ENCODE results near the gene THADA. TPM values are rescaled to one million over a fixed set of nuclear protein-coding genes. Genes with fewer than 3 reads are reported as not detected.

THADA gene
- total RNA-seq, 1 donor from 2014 or later = 48.4 TPM

- intact Hi-C loops (cut with micrococcal nuclease) = no loop called here
- no peak for DNase-seq (ENCODE audit: low spot score)
- H3K27ac Mint-ChIP-seq = no peak overlapping the region
- no peaks in the 10 kb centered on the region for H3K9me3 Mint-ChIP-seq
- H3K36me3 Mint-ChIP-seq (ENCODE audit: low read depth) = peaks cover 41% of the 10 kb centered on the region
- no peaks in the 10 kb centered on the region for H3K27me3 Mint-ChIP-seq (ENCODE audit: low read depth)
- peaks cover 17% of the 10 kb centered on the region for H3K4me1 Mint-ChIP-seq (ENCODE audit: low read depth)
- no peak overlapping the region for H3K4me3 Mint-ChIP-seq (ENCODE audit: low read depth)
These were observed 284.6 kb downstream of the THADA start for GRCh38 chr2:43311276-43311675.

DNA sequence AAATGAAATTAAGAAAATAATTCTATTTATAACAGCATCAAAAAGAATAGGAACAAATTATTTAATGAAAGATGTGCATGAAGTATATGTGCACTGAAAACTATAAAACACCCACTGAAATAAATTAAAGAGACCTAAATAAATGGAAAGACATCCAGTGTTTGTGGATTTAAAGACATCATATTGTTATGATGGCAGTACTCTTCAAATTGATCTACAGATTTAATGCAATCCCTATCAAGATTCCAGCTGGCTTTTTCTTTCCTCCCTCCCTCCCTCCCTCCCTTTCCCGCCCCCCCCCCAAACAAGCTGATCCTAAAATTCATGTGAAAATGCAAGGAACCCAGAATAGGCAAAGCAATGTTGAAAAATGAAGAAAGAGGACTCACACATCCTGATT lies 285.9 kb downstream of the THADA start:
- H3K27me3 Mint-ChIP-seq (ENCODE audit: low read depth) = no peaks in the 10 kb centered on the region
- no peak overlapping the region for H3K4me3 Mint-ChIP-seq (ENCODE audit: low read depth)
- intact Hi-C loops (cut with micrococcal nuclease) = no loop called here
- H3K36me3 Mint-ChIP-seq (ENCODE audit: low read depth) = peaks cover 41% of the 10 kb centered on the region
- peaks cover 17% of the 10 kb centered on the region for H3K4me1 Mint-ChIP-seq (ENCODE audit: low read depth)
- no peaks in the 10 kb centered on the region for H3K9me3 Mint-ChIP-seq
- no peak overlapping the region for H3K27ac Mint-ChIP-seq
- no peak for DNase-seq (ENCODE audit: low spot score)

GRCh38 chr2:43307973-43308372 lies 287.9 kb downstream of the THADA start:
- H3K27me3 Mint-ChIP-seq (ENCODE audit: low read depth) = no peaks in the 10 kb centered on the region
- no peaks in the 10 kb centered on the region for H3K9me3 Mint-ChIP-seq
- H3K27ac Mint-ChIP-seq = no peak overlapping the region
- H3K36me3 Mint-ChIP-seq (ENCODE audit: low read depth) = peaks cover 49% of the 10 kb centered on the region
- H3K4me1 Mint-ChIP-seq (ENCODE audit: low read depth) = peaks cover 28% of the 10 kb centered on the region
- intact Hi-C loops (cut with micrococcal nuclease) = no loop called here
- no peak for DNase-seq (ENCODE audit: low spot score)
- no peak overlapping the region for H3K4me3 Mint-ChIP-seq (ENCODE audit: low read depth)

- H3K27ac Mint-ChIP-seq = no peak overlapping the region
- no peaks in the 10 kb centered on the region for H3K27me3 Mint-ChIP-seq (ENCODE audit: low read depth)
- DNase-seq (ENCODE audit: low spot score) = no peak
- no peak overlapping the region for H3K4me3 Mint-ChIP-seq (ENCODE audit: low read depth)
- no peaks in the 10 kb centered on the region for H3K9me3 Mint-ChIP-seq
- intact Hi-C loops (cut with micrococcal nuclease) = no loop called here
- peaks cover 49% of the 10 kb centered on the region for H3K36me3 Mint-ChIP-seq (ENCODE audit: low read depth)
- H3K4me1 Mint-ChIP-seq (ENCODE audit: low read depth) = peaks cover 25% of the 10 kb centered on the region
These were observed 288.8 kb downstream of the THADA start for GRCh38 chr2:43307046-43307445.

DNA sequence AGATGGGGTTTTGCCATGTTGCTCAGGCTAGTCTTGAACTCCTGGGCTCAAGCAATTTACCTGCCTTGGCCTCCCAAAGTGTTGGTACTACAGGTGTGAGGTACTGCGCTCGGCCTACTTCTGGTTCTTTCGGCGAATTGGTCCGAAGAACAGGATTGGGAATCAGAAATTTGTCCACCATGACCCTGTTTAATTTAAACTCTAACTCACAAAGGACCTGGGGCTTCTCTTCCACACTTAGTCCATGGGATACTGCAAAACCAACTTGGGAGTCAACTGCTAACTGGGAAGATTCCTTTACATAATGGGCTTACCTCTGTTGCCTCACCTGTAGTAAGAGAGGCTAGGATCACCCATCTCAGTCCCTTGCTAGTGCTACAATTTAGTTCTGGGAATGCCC lies 289.6 kb downstream of the THADA start:
- DNase-seq (ENCODE audit: low spot score) = no peak
- Mint-ChIP-seq H3K9me3 (no peaks in the 10 kb centered on the region), H3K36me3 (ENCODE audit: low read depth) (peaks cover 43% of the 10 kb centered on the region), H3K27me3 (ENCODE audit: low read depth) (no peaks in the 10 kb centered on the region), H3K4me3 (ENCODE audit: low read depth) (no peak overlapping the region), H3K4me1 (ENCODE audit: low read depth) (peaks cover 28% of the 10 kb centered on the region), H3K27ac (no peak overlapping the region)
- intact Hi-C loops (cut with micrococcal nuclease) = no loop called here

GRCh38 chr2:43305517-43305916 lies 290.3 kb downstream of the THADA start:
- H3K27ac Mint-ChIP-seq = no peak overlapping the region
- no peaks in the 10 kb centered on the region for H3K27me3 Mint-ChIP-seq (ENCODE audit: low read depth)
- peaks cover 38% of the 10 kb centered on the region for H3K36me3 Mint-ChIP-seq (ENCODE audit: low read depth)
- peaks cover 32% of the 10 kb centered on the region for H3K4me1 Mint-ChIP-seq (ENCODE audit: low read depth)
- no peak overlapping the region for H3K4me3 Mint-ChIP-seq (ENCODE audit: low read depth)
- intact Hi-C loops (cut with micrococcal nuclease) = no loop called here
- DNase-seq (ENCODE audit: low spot score) = no peak
- H3K9me3 Mint-ChIP-seq = no peaks in the 10 kb centered on the region

DNA sequence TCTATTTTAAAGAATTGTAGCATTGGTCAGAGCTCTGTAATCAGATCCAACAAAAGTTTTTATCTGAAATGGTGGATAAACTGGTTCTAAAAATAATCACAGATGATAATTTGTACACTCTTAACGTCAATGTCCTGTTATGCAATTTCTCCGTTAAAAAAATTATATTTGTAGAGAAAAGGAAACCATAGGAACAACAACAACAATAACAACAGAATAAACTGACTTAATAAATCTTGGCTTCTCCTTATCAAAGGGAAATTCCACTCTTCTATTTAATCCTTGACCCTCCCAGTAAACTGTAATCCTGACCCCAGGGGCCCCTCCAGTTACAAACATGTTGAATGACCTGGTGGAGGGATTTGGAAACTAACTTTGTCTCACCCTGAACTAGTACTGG lies 290.8 kb downstream of the THADA start:
- no peak overlapping the region for H3K27ac Mint-ChIP-seq
- peaks cover 34% of the 10 kb centered on the region for H3K4me1 Mint-ChIP-seq (ENCODE audit: low read depth)
- intact Hi-C loops (cut with micrococcal nuclease) = no loop called here
- peaks cover 36% of the 10 kb centered on the region for H3K36me3 Mint-ChIP-seq (ENCODE audit: low read depth)
- DNase-seq (ENCODE audit: low spot score) = no peak
- no peaks in the 10 kb centered on the region for H3K27me3 Mint-ChIP-seq (ENCODE audit: low read depth)
- no peaks in the 10 kb centered on the region for H3K9me3 Mint-ChIP-seq
- no peak overlapping the region for H3K4me3 Mint-ChIP-seq (ENCODE audit: low read depth)

DNA sequence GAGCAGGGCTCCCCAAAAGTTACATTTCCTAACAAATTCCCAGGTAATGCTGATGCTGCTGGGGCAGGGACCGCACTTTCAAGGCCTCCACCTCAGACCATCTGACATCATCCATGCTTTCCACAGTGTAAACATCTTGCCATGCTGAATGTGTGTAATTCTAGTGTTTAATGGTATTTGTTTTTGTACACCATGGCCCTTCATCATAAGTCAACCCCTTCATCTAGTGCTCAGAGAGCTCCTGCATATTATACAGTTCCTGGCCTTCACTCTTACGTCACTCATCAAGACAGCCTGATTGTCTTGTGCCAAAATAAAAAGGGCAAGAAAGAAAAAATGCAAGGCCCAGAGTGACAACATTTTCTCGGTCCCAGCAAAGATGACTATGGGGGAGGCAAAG lies 291.9 kb downstream of the THADA start:
- peaks cover 34% of the 10 kb centered on the region for H3K4me1 Mint-ChIP-seq (ENCODE audit: low read depth)
- no peak for DNase-seq (ENCODE audit: low spot score)
- H3K36me3 Mint-ChIP-seq (ENCODE audit: low read depth) = peaks cover 31% of the 10 kb centered on the region
- no peaks in the 10 kb centered on the region for H3K9me3 Mint-ChIP-seq
- H3K4me3 Mint-ChIP-seq (ENCODE audit: low read depth) = no peak overlapping the region
- intact Hi-C loops (cut with micrococcal nuclease) = no loop called here
- H3K27ac Mint-ChIP-seq = no peak overlapping the region
- H3K27me3 Mint-ChIP-seq (ENCODE audit: low read depth) = no peaks in the 10 kb centered on the region

- H3K27ac Mint-ChIP-seq = no peak overlapping the region
- intact Hi-C loops (cut with micrococcal nuclease) = no loop called here
These were observed 292.8 kb downstream of the THADA start for GRCh38 chr2:43302961-43303494.

DNA sequence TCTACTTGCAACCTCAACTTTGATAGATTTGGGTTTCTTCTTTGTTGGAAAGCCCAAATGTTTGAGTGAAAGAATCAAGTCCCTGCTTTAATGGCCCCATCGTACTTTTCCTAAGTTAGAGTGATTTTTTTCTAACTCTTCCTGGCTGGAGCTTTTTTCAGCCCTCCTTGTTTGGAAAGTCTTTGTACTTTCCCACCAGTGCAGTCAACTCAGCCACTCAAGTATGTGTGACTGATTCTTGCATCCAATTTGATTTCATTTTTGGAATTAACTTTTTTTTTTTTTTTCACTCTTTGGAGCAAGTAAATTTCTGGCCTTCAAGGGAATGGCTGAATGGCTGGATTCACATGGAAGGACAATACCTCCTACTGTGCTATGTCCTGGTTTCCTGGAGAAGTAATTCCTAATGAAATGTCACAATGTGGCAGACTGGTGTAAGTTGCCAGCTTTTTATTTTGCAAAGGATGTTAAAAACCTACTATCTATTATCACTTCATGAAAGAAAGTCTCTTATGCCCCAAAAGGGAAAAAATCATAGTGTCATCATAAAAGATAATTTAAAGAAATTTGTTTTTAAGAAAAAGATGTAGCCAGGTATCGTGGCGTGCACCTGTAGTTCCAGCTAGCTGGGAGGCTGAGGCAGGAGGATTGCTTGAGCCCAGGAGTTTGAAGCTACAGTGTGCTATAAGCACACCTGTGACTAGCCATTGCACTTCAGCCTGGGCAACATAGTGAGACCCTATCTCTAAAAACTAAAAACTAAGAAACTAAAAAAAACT lies 293.5 kb downstream of the THADA start:
- H3K27me3 Mint-ChIP-seq (ENCODE audit: low read depth) = no peaks in the 10 kb centered on the region
- peaks cover 26% of the 10 kb centered on the region for H3K36me3 Mint-ChIP-seq (ENCODE audit: low read depth)
- no peak for DNase-seq (ENCODE audit: low spot score)
- H3K9me3 Mint-ChIP-seq = no peaks in the 10 kb centered on the region
- no peak overlapping the region for H3K4me3 Mint-ChIP-seq (ENCODE audit: low read depth)
- H3K27ac Mint-ChIP-seq = no peak overlapping the region
- intact Hi-C loops (cut with micrococcal nuclease) = no loop called here
- H3K4me1 Mint-ChIP-seq (ENCODE audit: low read depth) = peaks cover 37% of the 10 kb centered on the region

More at GRCh38 chr2:43302961-43303494, 292.8 kb downstream of the THADA start:
- no peak overlapping the region for H3K4me3 Mint-ChIP-seq (ENCODE audit: low read depth)
- peaks cover 37% of the 10 kb centered on the region for H3K4me1 Mint-ChIP-seq (ENCODE audit: low read depth)
- peaks cover 30% of the 10 kb centered on the region for H3K36me3 Mint-ChIP-seq (ENCODE audit: low read depth)
- H3K27me3 Mint-ChIP-seq (ENCODE audit: low read depth) = no peaks in the 10 kb centered on the region
- no peak for DNase-seq (ENCODE audit: low spot score)
- H3K9me3 Mint-ChIP-seq = no peaks in the 10 kb centered on the region

- Mint-ChIP-seq H3K27me3 (ENCODE audit: low read depth) (no peaks in the 10 kb centered on the region), H3K4me1 (ENCODE audit: low read depth) (peaks cover 32% of the 10 kb centered on the region), H3K27ac (no peak overlapping the region), H3K4me3 (ENCODE audit: low read depth) (no peak overlapping the region), H3K9me3 (no peaks in the 10 kb centered on the region), H3K36me3 (ENCODE audit: low read depth) (peaks cover 18% of the 10 kb centered on the region)
- no peak for DNase-seq (ENCODE audit: low spot score)
- intact Hi-C loops (cut with micrococcal nuclease) = no loop called here
These were observed 294.9 kb downstream of the THADA start for GRCh38 chr2:43300781-43301583.

- Mint-ChIP-seq H3K36me3 (ENCODE audit: low read depth) (peaks cover 13% of the 10 kb centered on the region), H3K4me1 (ENCODE audit: low read depth) (peaks cover 27% of the 10 kb centered on the region), H3K27me3 (ENCODE audit: low read depth) (no peaks in the 10 kb centered on the region), H3K4me3 (ENCODE audit: low read depth) (no peak overlapping the region), H3K27ac (no peak overlapping the region), H3K9me3 (no peaks in the 10 kb centered on the region)
- DNase-seq (ENCODE audit: low spot score) = no peak
- intact Hi-C loops (cut with micrococcal nuclease) = no loop called here
These were observed 295.6 kb downstream of the THADA start for GRCh38 chr2:43300222-43300621.

DNA sequence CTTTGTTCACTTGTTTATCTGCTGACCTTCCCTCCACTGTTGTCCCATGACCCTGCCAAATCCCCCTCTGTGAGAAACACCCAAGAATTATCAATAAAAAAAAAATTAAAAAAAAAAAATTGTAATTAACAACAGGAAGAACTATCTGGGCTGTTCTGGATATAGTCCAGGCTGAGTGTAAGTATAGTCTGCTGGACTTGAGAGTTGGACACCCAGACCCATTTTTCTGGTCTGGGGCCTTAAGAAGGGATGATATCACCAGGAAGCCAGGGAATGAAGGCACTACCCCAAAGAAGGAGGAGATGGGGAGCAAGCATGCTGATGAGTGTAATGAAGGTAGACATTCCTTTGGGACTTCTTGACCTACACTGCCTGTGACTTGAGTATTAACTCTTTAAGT lies 297.3 kb downstream of the THADA start:
- H3K4me1 Mint-ChIP-seq (ENCODE audit: low read depth) = peaks cover 32% of the 10 kb centered on the region
- H3K9me3 Mint-ChIP-seq = no peaks in the 10 kb centered on the region
- no peaks in the 10 kb centered on the region for H3K27me3 Mint-ChIP-seq (ENCODE audit: low read depth)
- no peak overlapping the region for H3K4me3 Mint-ChIP-seq (ENCODE audit: low read depth)
- DNase-seq (ENCODE audit: low spot score) = no peak
- H3K27ac Mint-ChIP-seq = no peak overlapping the region
- H3K36me3 Mint-ChIP-seq (ENCODE audit: low read depth) = peaks cover 12% of the 10 kb centered on the region
- intact Hi-C loops (cut with micrococcal nuclease) = no loop called here
